ENCODE data around the gene MYRF. TPM values are rescaled to one million over a fixed set of nuclear protein-coding genes. Genes with fewer than 3 reads are reported as not detected.
A peak's percentile ranks its signal among the peaks of the same experiment; 100 is the strongest.

Gene MYRF
- total RNA-seq, 4 donors from 2014 or later: 0.24 to 2.8 (median 0.83) TPM

DNA sequence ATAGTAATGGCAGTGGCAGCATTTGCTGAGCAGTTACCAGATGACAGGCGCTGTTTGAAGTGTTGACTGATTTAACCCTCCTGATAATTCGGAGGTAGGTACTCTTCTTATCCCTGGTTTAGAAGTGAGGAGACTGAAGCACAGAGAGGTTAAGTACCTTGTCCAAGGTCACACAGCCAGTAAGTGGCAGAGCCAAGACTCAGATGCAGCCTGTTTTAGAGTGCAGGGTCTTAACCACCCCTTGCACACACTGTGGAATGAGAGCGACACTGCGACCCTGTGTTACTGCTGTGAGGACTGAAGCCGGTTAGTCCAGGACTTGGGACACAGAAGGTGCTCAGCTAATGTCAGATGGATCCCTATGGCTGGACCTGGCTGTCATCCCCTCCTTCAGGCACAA lies 37.5 kb upstream of the MYRF start:
- 95% methylated on average over 5 of the region's 5 CpGs for WGBS
- Histone ChIP-seq H3K27ac (no peak overlapping the region), H3K27me3 (no peaks in the 10 kb centered on the region), H3K36me3 (no peaks in the 10 kb centered on the region), H3K9me3 (no peaks in the 10 kb centered on the region), H3K4me1 (peaks cover 28% of the 10 kb centered on the region), H3K4me3 (no peak overlapping the region)
- DNase-seq (ENCODE audit: low spot score in 2 of 2): no peak
- no peak for TF ChIP-seq EP300 (IDR thresholded peaks at IDR 0.05)
- no peak for TF ChIP-seq POLR2AphosphoS5 (IDR thresholded peaks at IDR 0.05)
- no peak for TF ChIP-seq CTCF (IDR thresholded peaks at IDR 0.05)
- TF ChIP-seq POLR2A (IDR thresholded peaks at IDR 0.05): no peak

- Histone ChIP-seq H3K4me3 (no peak overlapping the region), H3K4me1 (peaks cover 28% of the 10 kb centered on the region), H3K9me3 (no peaks in the 10 kb centered on the region), H3K27ac (no peak overlapping the region), H3K27me3 (no peaks in the 10 kb centered on the region), H3K36me3 (no peaks in the 10 kb centered on the region)
- 65% methylated on average over 4 of the region's 4 CpGs for WGBS
- DNase-seq (ENCODE audit: low spot score in 2 of 2): no peak
- TF ChIP-seq CTCF (IDR thresholded peaks at IDR 0.05): no peak
- no peak for TF ChIP-seq POLR2AphosphoS5 (IDR thresholded peaks at IDR 0.05)
- no peak for TF ChIP-seq POLR2A (IDR thresholded peaks at IDR 0.05)
- no peak for TF ChIP-seq EP300 (IDR thresholded peaks at IDR 0.05)
These were observed 36.6 kb upstream of the MYRF start for GRCh38 chr11:61715867-61716266.

- Histone ChIP-seq H3K27ac (no peak overlapping the region), H3K9me3 (no peaks in the 10 kb centered on the region), H3K27me3 (no peaks in the 10 kb centered on the region), H3K4me1 (peaks cover 28% of the 10 kb centered on the region), H3K4me3 (no peak overlapping the region), H3K36me3 (no peaks in the 10 kb centered on the region)
- DNase-seq (ENCODE audit: low spot score in 2 of 2): no peak
- no peak for TF ChIP-seq EP300 (IDR thresholded peaks at IDR 0.05)
- WGBS: 85% methylated on average over 9 of the region's 13 CpGs
These were observed 35.8 kb upstream of the MYRF start for GRCh38 chr11:61716478-61717285.

DNA sequence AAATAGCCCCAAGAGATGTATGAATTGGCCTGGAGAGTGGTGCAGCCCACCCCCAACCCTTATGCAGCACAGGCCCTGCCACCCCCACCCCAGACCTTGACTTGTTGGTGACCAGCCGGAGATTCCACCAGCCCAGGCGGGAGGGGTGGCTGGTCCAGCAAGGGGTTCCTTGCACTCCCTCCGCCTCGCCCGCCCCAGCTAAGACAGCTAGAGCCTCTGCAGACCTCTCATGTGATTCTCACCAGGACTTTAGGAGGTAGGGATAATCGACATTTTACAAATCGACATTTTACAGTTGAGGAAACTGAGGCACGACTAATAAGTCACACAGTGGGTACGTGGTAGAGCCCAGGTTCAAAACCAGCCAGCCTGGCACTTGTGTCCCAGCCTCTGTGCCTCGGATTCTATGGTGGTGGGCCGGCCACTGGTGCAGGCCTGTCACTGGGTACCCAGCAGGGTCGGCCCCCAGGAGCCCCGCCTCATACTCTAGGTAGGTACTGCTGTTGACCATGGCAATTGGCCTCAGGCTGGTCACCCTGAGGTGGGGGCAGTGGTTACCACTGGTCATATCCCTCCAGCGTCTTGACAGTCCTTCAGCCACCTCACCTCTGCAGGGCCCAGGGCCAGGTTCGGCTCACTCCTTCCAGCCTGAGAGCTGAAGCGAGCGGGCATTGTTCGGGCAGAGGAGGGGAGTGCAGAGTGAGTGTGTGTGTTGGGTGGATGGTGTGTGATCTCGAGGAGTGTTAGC lies 35.0 kb upstream of the MYRF start:
- no peak overlapping the region for H3K27ac ChIP-seq
- no peak for TF ChIP-seq CTCF (IDR thresholded peaks at IDR 0.05)
- no peak for TF ChIP-seq EP300 (IDR thresholded peaks at IDR 0.05)
- TF ChIP-seq POLR2A (IDR thresholded peaks at IDR 0.05): no peak
- no peak for TF ChIP-seq POLR2AphosphoS5 (IDR thresholded peaks at IDR 0.05)
- no peak overlapping the region for H3K4me3 ChIP-seq

GRCh38 chr11:61718046-61718531 lies 34.3 kb upstream of the MYRF start:
- peak overlapping the region; percentile 30 for H3K4me3 ChIP-seq
- no peaks in the 10 kb centered on the region for H3K27me3 ChIP-seq
- DNase-seq (ENCODE audit: low spot score in 2 of 2): no peak
- no peaks in the 10 kb centered on the region for H3K36me3 ChIP-seq
- 33% methylated on average over 8 of the region's 9 CpGs for WGBS
- H3K9me3 ChIP-seq: no peaks in the 10 kb centered on the region
- H3K27ac ChIP-seq: no peak overlapping the region
- H3K4me1 ChIP-seq: peaks cover 28% of the 10 kb centered on the region
- TF ChIP-seq CTCF (IDR thresholded peaks at IDR 0.05) (no peak), POLR2A (IDR thresholded peaks at IDR 0.05) (no peak), POLR2AphosphoS5 (IDR thresholded peaks at IDR 0.05) (no peak), EP300 (IDR thresholded peaks at IDR 0.05) (no peak)

More for the DNA sequence above, 35.0 kb upstream of the MYRF start:
- no peaks in the 10 kb centered on the region for H3K36me3 ChIP-seq
- no peaks in the 10 kb centered on the region for H3K27me3 ChIP-seq
- 85% methylated on average over 16 of the region's 19 CpGs for WGBS
- no peak for DNase-seq (ENCODE audit: low spot score in 2 of 2)
- H3K4me1 ChIP-seq: peaks cover 28% of the 10 kb centered on the region
- H3K9me3 ChIP-seq: no peaks in the 10 kb centered on the region
